Upper lobe of right lung (tissue), 1 donor: Measurements from ENCODE around the gene PKIG. TPM values are rescaled to one million over a fixed set of nuclear protein-coding genes. Genes with fewer than 3 reads are reported as not detected.
"Not testable (repeated sequence)": the region's sequence is repeated elsewhere in the genome, so short reads cannot be mapped to it uniquely, and the experiment has no call there.

Experiments
- ATAC-seq: fragments of 200-7000 bp; cut with Tn5 transposase; one replicate; pipeline ENCODE4 v1.9.1; 2020; ENCODE audit warnings: mild to moderate bottlenecking, moderate library complexity
- DNase-seq: peaks from one replicate; pipeline ENCODE4 v3.0.0-alpha.2; 2020
- H3K27ac ChIP-seq: fragments of 200-600 bp; one replicate; pipeline ENCODE4 v1.8.0; 2022
- H3K27me3 ChIP-seq: fragments of 200-600 bp; one replicate; pipeline ENCODE4 v1.8.0; 2022; ENCODE audit warnings: mild to moderate bottlenecking
- H3K36me3 ChIP-seq: fragments of 200-600 bp; one replicate; pipeline ENCODE4 v1.8.0; 2022
- H3K4me1 ChIP-seq: fragments of 200-600 bp; one replicate; pipeline ENCODE4 v1.8.0; 2022
- H3K4me3 ChIP-seq: fragments of 200-600 bp; one replicate; pipeline ENCODE4 v1.8.0; 2022; ENCODE audit warnings: mild to moderate bottlenecking
- H3K9me3 ChIP-seq: fragments of 200-600 bp; one replicate; pipeline ENCODE4 v1.8.0; 2022
- CTCF ChIP-seq: fragments of 200-600 bp; IDR thresholded peaks from one replicate; pipeline ENCODE4 v1.8.0; 2022; ENCODE audit warnings: antibody characterized with exemption
- intact Hi-C: fragments of 100-400 bp; cut with DNase I; formaldehyde crosslinking; loops from one replicate; pipeline ENCODE4 v1.11.0; 2022
- total RNA-seq: library from RNA; stranded (reverse); fragmentation: NEBNext Ultra II Directional; extraction: Animal tissue kit (Norgen Biotek cat#: 25700); gene quantifications from one replicate; pipeline ENCODE4 v1.2.1, GENCODE V29; 2021
- donor health status: DM: no; HTN: yes; CAD: no; lungs with severe emphysema.

PKIG gene
- total RNA-seq, 1 donor from 2014 or later = 88.8 TPM

- no peak for ATAC-seq
- Histone ChIP-seq H3K27ac (no peak overlapping the region), H3K4me1 (no peaks in the 10 kb centered on the region), H3K27me3 (no peaks in the 10 kb centered on the region), H3K9me3 (no peaks in the 10 kb centered on the region), H3K4me3 (no peak overlapping the region), H3K36me3 (no peaks in the 10 kb centered on the region)
- intact Hi-C loops = no loop called here
- DNase-seq = no peak
- TF ChIP-seq CTCF = no peak
Measured at GRCh38 chr20:44560229-44560628, 22.1 kb upstream of the PKIG start.

- intact Hi-C loops, H3K36me3 ChIP-seq, H3K9me3 ChIP-seq, H3K4me3 ChIP-seq, H3K27ac ChIP-seq, ATAC-seq, H3K27me3 ChIP-seq, DNase-seq, H3K4me1 ChIP-seq: not testable (repeated sequence)
Measured at GRCh38 chr20:44560818-44561217, 21.6 kb upstream of the PKIG start.

- Histone ChIP-seq H3K36me3 (no peaks in the 10 kb centered on the region), H3K9me3 (no peaks in the 10 kb centered on the region), H3K27me3 (no peaks in the 10 kb centered on the region), H3K4me3 (no peak overlapping the region), H3K27ac (no peak overlapping the region), H3K4me1 (no peaks in the 10 kb centered on the region)
- DNase-seq (no peak), ATAC-seq (no peak)
- intact Hi-C loops = no loop called here
- TF ChIP-seq CTCF = no peak
Measured at GRCh38 chr20:44561876-44562275, 20.5 kb upstream of the PKIG start.

- ATAC-seq = no peak
- Histone ChIP-seq H3K9me3 (no peaks in the 10 kb centered on the region), H3K4me3 (no peak overlapping the region), H3K4me1 (no peaks in the 10 kb centered on the region), H3K27ac (no peak overlapping the region), H3K36me3 (no peaks in the 10 kb centered on the region), H3K27me3 (no peaks in the 10 kb centered on the region)
- no peak for TF ChIP-seq CTCF
- DNase-seq = no peak
- intact Hi-C loops = no loop called here
Measured at GRCh38 chr20:44566018-44566417, 16.4 kb upstream of the PKIG start.

GRCh38 chr20:44566811-44567210 lies 15.6 kb upstream of the PKIG start:
- no peak for TF ChIP-seq CTCF
- Histone ChIP-seq H3K27ac (no peak overlapping the region), H3K27me3 (no peaks in the 10 kb centered on the region), H3K4me1 (peaks cover 2% of the 10 kb centered on the region), H3K4me3 (no peak overlapping the region), H3K9me3 (no peaks in the 10 kb centered on the region), H3K36me3 (no peaks in the 10 kb centered on the region)
- no peak for ATAC-seq
- no peak for DNase-seq
- intact Hi-C loops = no loop called here

- intact Hi-C loops = no loop called here
- H3K4me1 ChIP-seq = peaks cover 29% of the 10 kb centered on the region
- ATAC-seq = no peak
- no peak overlapping the region for H3K4me3 ChIP-seq
- H3K9me3 ChIP-seq = no peaks in the 10 kb centered on the region
- no peak overlapping the region for H3K27ac ChIP-seq
- no peaks in the 10 kb centered on the region for H3K27me3 ChIP-seq
- TF ChIP-seq CTCF = no peak
- DNase-seq = no peak
- no peaks in the 10 kb centered on the region for H3K36me3 ChIP-seq
Measured at GRCh38 chr20:44570367-44570766, 12.0 kb upstream of the PKIG start.
